Right atrium auricular region (tissue), 2 donors: ENCODE data around the gene LPAR4. TPM values are rescaled to one million over a fixed set of nuclear protein-coding genes. Genes with fewer than 3 reads are reported as not detected.
"Not testable (repeated sequence)": the region's sequence is repeated elsewhere in the genome, so short reads cannot be mapped to it uniquely, and the experiment has no call there.

Source experiments
- DNase-seq: peaks from one replicate; pipeline ENCODE4 v3.0.0-alpha.2; 2019; ENCODE audit warnings: low spot score
- H3K27ac ChIP-seq, 2 donors: fragments of 200-600 bp; sonication (generic); 1 replicate in 1 of 2; 2 replicates in 1 of 2; pipeline ENCODE4 v1.5.1; 2016 to 2019
- H3K27me3 ChIP-seq, 2 donors: fragments of 200-600 bp; sonication (generic); one replicate each; pipeline versions ENCODE4 v1.5.1 to v1.6.0; 2017 to 2019
- H3K36me3 ChIP-seq: fragments of 200-600 bp; sonication (generic); one replicate; pipeline ENCODE4 v1.5.1; 2016
- H3K4me1 ChIP-seq, 2 donors: fragments of 200-600 bp; sonication (generic); one replicate each; pipeline versions ENCODE4 v1.5.1 to v1.6.0; 2017 to 2019
- H3K4me3 ChIP-seq, 2 donors: fragments of 200-600 bp; sonication (generic); 1 replicate in 1 of 2; 2 replicates in 1 of 2; pipeline ENCODE4 v1.5.1; 2017 to 2019; ENCODE audit warnings: mild to moderate bottlenecking in 1 of 2, moderate library complexity in 1 of 2
- H3K9me3 ChIP-seq, 2 donors: fragments of 200-600 bp; sonication (generic); one replicate each; pipeline ENCODE4 v1.5.1; 2019
- total RNA-seq, 2 donors: library from RNA; depleted of rRNA; stranded (reverse); fragments of >200 nt; gene quantifications; one replicate each; pipeline ENCODE4 v1.1.0, GENCODE V29; 2016
- TF ChIP-seq, protein P1 (sequence below), 2 donors: fragments of 200-600 bp; sonication (generic); IDR thresholded peaks; one replicate each; pipeline ENCODE4 v1.5.1; 2019; ENCODE audit warnings: antibody characterized with exemption in 2 of 2

Gene LPAR4
- total RNA-seq, 2 donors from 2014 or later = 0.15 to 0.39 TPM

DNA sequence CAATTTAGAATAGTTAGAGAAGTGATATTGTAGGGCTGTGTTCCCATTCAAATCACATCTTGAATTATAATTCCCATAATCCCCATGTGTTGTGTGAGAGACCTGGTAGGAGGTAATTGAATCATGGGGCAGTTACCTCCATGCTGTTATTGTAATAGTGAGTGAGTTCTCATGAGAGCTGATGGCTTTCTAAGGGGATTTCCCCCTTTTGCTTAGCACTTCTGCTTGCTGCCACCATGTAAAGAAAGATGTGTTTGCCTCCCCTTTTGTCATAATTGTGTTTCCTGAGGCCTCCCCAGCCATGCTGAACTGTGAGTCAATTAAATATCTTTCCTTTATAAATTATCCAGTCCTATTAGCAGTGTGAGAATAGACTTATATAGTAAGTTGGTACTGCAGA, 53.2 kb downstream of the LPAR4 start:
- Histone ChIP-seq H3K27me3 (no peaks in the 10 kb centered on the region), H3K9me3 (peaks cover 0 to 6% of the 10 kb centered on the region in 2 donors), H3K36me3 (no peaks in the 10 kb centered on the region), H3K4me1 (no peaks in the 10 kb centered on the region), H3K27ac (no peak overlapping the region), H3K4me3 (no peak overlapping the region)
- TF ChIP-seq, protein P1, sequence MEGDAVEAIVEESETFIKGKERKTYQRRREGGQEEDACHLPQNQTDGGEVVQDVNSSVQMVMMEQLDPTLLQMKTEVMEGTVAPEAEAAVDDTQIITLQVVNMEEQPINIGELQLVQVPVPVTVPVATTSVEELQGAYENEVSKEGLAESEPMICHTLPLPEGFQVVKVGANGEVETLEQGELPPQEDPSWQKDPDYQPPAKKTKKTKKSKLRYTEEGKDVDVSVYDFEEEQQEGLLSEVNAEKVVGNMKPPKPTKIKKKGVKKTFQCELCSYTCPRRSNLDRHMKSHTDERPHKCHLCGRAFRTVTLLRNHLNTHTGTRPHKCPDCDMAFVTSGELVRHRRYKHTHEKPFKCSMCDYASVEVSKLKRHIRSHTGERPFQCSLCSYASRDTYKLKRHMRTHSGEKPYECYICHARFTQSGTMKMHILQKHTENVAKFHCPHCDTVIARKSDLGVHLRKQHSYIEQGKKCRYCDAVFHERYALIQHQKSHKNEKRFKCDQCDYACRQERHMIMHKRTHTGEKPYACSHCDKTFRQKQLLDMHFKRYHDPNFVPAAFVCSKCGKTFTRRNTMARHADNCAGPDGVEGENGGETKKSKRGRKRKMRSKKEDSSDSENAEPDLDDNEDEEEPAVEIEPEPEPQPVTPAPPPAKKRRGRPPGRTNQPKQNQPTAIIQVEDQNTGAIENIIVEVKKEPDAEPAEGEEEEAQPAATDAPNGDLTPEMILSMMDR (IDR thresholded peaks at IDR 0.05) = no peak
- no peak for DNase-seq

- no peaks in the 10 kb centered on the region for H3K36me3 ChIP-seq
- H3K27ac ChIP-seq = no peak overlapping the region
- H3K27me3 ChIP-seq = no peaks in the 10 kb centered on the region
- TF ChIP-seq, protein P1 (IDR thresholded peaks at IDR 0.05) = no peak
- peaks cover 0 to 1% of the 10 kb centered on the region in 2 donors for H3K9me3 ChIP-seq
- H3K4me3 ChIP-seq = no peak overlapping the region
- no peaks in the 10 kb centered on the region for H3K4me1 ChIP-seq
- DNase-seq = no peak
These were observed 54.0 kb downstream of the LPAR4 start for GRCh38 chrX:78801522-78801921.

DNA sequence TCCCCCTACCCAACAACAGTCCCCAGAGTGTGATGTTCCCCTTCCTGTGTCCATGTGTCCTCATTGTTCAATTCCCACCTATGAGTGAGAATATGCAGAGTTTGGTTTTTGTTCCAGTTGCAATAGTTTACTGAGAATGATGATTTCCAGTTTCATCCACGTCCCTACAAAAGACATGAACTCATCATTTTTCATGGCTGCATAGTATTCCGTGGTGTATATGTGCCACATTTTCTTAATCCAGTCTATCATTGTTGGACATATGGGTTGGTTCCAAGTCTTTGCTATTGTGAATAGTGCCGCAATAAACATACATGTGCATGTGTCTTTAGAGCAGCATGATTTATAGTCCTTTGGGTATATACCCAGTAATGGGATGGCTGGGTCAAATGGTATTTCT, 55.0 kb downstream of the LPAR4 start:
- H3K9me3 ChIP-seq, DNase-seq, H3K4me3 ChIP-seq, H3K27me3 ChIP-seq, H3K36me3 ChIP-seq, H3K4me1 ChIP-seq, H3K27ac ChIP-seq: not testable (repeated sequence)

Other genes starting within 250 kb of the LPAR4 start
- under 1 TPM; 0.30 to 0.55 TPM for gene RTL3, start 88.4 kb upstream of the LPAR4 start, total RNA-seq
- under 1 TPM in 1 of 2 donors, not detected in 1; 0.43 TPM for gene P2RY10, start 197.7 kb downstream of the LPAR4 start, total RNA-seq